HepG2 (cell line): ENCODE data around the gene M1AP. TPM values are rescaled to one million over a fixed set of nuclear protein-coding genes. Genes with fewer than 3 reads are reported as not detected.

ENCODE experiments used
- ATAC-seq: fragments of 200-7000 bp; cut with Tn5 transposase; 3 replicates; pipeline ENCODE4 v1.9.1; 2020; ENCODE audit warnings: mild to moderate bottlenecking, moderate library complexity
- BruUV-seq: library from RNA; stranded (reverse); fragments of 400-500 nt; replicated peaks from 2 replicates; lab custom pipeline; 2021; lab: Mats Ljungman, UMichigan
- CTCF ChIA-PET: fragments of 300-600 bp; formaldehyde crosslinking; extraction: SDS; loops from one replicate; lab custom pipeline; 2021; ENCODE audit warnings: low total read pairs, inconsistent platforms, low intra/inter-chr PET ratio; lab: Yijun Ruan, JAX
- POLR2A ChIA-PET: fragments of 350-600 bp; sonication (Branson Sonifier 250); formaldehyde crosslinking; loops from one replicate; lab custom pipeline; 2020; ENCODE audit warnings: antibody characterized with exemption, inconsistent platforms; lab: Yijun Ruan, JAX
- DNase-seq: peaks from one replicate; pipeline ENCODE4 v3.0.0-alpha.2; 2015; ENCODE audit warnings: low spot score
- FAIRE-seq: peaks from 3 replicates; lab custom pipeline; 2011; peaks lifted over from hg19 to GRCh38; lab: Jason Lieb, UNC
- H2AFZ ChIP-seq: one replicate; pipeline ENCODE4 v1.6.1; 2011; ENCODE audit warnings: low read length, inconsistent platforms
- H3K27ac ChIP-seq: fragments of 300-600 bp; 3 replicates; pipeline ENCODE4 v1.8.0; 2011; ENCODE audit warnings: mixed run types, mild to moderate bottlenecking, mixed read lengths, low read length, inconsistent platforms; ENCODE audit not compliant: insufficient read depth; ENCODE audit errors: extremely low read length
- H3K27me3 ChIP-seq, 2 experiments: fragments of 200-600 bp in 1 of 2; 2 replicates in 1 of 2; 3 replicates in 1 of 2; pipeline versions ENCODE4 v1.6.0 to v1.8.0; 2011; ENCODE audit warnings: low read length in 2 of 2, mild to moderate bottlenecking in 2 of 2, moderate library complexity in 2 of 2, inconsistent platforms in 1 of 2; ENCODE audit not compliant: insufficient read depth in 2 of 2, control insufficient read depth in 1 of 2
- H3K36me3 ChIP-seq, 2 experiments: fragments of 200-600 bp in 1 of 2; replicated peaks in 1 of 2; 2 replicates in 1 of 2; 3 replicates in 1 of 2; pipeline versions ENCODE4 v1.5.1 to v1.8.0; 2011; ENCODE audit warnings: low read length in 2 of 2, inconsistent platforms in 1 of 2; ENCODE audit not compliant: insufficient read depth in 2 of 2, control insufficient read depth in 1 of 2
- H3K4me1 ChIP-seq: 2 replicates; pipeline ENCODE4 v1.5.1; 2012; ENCODE audit warnings: low read length, inconsistent platforms; ENCODE audit not compliant: insufficient read depth
- H3K4me2 ChIP-seq: 2 replicates; pipeline ENCODE4 v1.6.0; 2011; ENCODE audit warnings: low read depth, low read length, inconsistent platforms
- H3K4me3 ChIP-seq, 3 experiments: fragments of 200-600 bp in 1 of 3; sonication (generic), shearing (Covaris generic) in 1 of 3; replicated peaks in 1 of 3; 2 replicates each; pipeline ENCODE4 v1.5.1; 2011 to 2016; ENCODE audit warnings: low read length in 3 of 3, inconsistent platforms in 2 of 3, low read depth in 2 of 3, mild to moderate bottlenecking in 2 of 3, control low read depth in 1 of 3, mixed read lengths in 1 of 3; ENCODE audit not compliant: insufficient read depth in 1 of 3
- H3K79me2 ChIP-seq: one replicate; pipeline ENCODE4 v1.6.1; 2011; ENCODE audit warnings: low read length, inconsistent platforms; ENCODE audit not compliant: insufficient read depth
- H3K9ac ChIP-seq: 2 replicates; pipeline ENCODE4 v1.6.0; 2011; ENCODE audit warnings: mild to moderate bottlenecking, low read depth, low read length, inconsistent platforms; ENCODE audit not compliant: insufficient read depth
- H3K9me3 ChIP-seq: 2 replicates; pipeline ENCODE4 v1.5.1; 2012; ENCODE audit warnings: mild to moderate bottlenecking, low read length
- H4K20me1 ChIP-seq: 2 replicates; pipeline ENCODE4 v1.6.0; 2011; ENCODE audit warnings: inconsistent platforms, mild to moderate bottlenecking, low read length, moderate library complexity; ENCODE audit not compliant: insufficient read depth
- CREB1 ChIP-seq, 2 experiments: fragments of 450-650 bp in 1 of 2; IDR thresholded peaks; 2 replicates each; pipeline ENCODE4 v1.6.1; 2016 to 2017; ENCODE audit warnings: control low read depth in 1 of 2, mild to moderate bottlenecking in 1 of 2, missing compliant biosample characterization in 1 of 2, missing genetic modification characterization in 1 of 2
- MAFF ChIP-seq: IDR thresholded peaks from 2 replicates; pipeline ENCODE4 v1.6.1; 2011; ENCODE audit warnings: low read depth, low read length, improper control_type of control experiment
- MAFK ChIP-seq, 2 experiments: IDR thresholded peaks in 1 of 2; conservative IDR thresholded peaks in 1 of 2; 2 replicates each; pipeline ENCODE4 v1.6.1; 2011; ENCODE audit warnings: improper control_type of control experiment in 2 of 2, low read length in 2 of 2
- ZNF512 ChIP-seq: sonication (generic); formaldehyde crosslinking; IDR thresholded peaks from 2 replicates; pipeline ENCODE4 v1.4.0; 2020; ENCODE audit warnings: mild to moderate bottlenecking, missing genetic modification reagents
- WGBS: methylation state at CpG from one replicate; pipeline ENCODE4 v1.1.6; 2017; ENCODE audit warnings: low lambda C conversion rate; 5-methylcytosine and 5-hydroxymethylcytosine counted together
- in situ Hi-C: cut with HindIII; loops from 2 replicates; pipeline ENCODE4 v1.10.0; 2017; ENCODE audit warnings: low pct_unique_long_range_greater_than_20kb; ENCODE audit not compliant: extremely low pct_ligation_motif_present
- intact Hi-C: fragments of 100-400 bp; cut with micrococcal nuclease; formaldehyde crosslinking; loops from one replicate; pipeline ENCODE4 v1.10.0; 2022; ENCODE audit not compliant: unreplicated experiment
- polyA plus RNA-seq, 8 experiments: library from polyadenylated mRNA; depleted of rRNA in 3 of 8; stranded (reverse) in 7 of 8; unstranded in 1 of 8; fragments of >200 nt; fragmentation: Illumina TruSeq in 4 of 8; extraction: Trizol in 4 of 8; gene quantifications; 2 replicates each; pipeline versions ENCODE4 v1.2.1 to v1.2.3, GENCODE V29; 2011 to 2016; ENCODE audit warnings: low read depth in 4 of 8, missing spikeins in 1 of 8, mixed read lengths in 1 of 8; ENCODE audit not compliant: insufficient read depth in 1 of 8
- total RNA-seq, 5 experiments: library from RNA; depleted of rRNA; stranded (reverse); fragments of >200 nt; fragmentation: Illumina TruSeq; extraction: Trizol; gene quantifications; 2 replicates each; pipeline ENCODE4 v1.2.3, GENCODE V29; 2016; ENCODE audit warnings: low read depth in 1 of 5

The M1AP gene
- total and polyA plus RNA-seq, 2 of the 13 experiments (the other 11 are each of a cell fraction or from before 2014, with no cell fraction given), result not detected

DNA sequence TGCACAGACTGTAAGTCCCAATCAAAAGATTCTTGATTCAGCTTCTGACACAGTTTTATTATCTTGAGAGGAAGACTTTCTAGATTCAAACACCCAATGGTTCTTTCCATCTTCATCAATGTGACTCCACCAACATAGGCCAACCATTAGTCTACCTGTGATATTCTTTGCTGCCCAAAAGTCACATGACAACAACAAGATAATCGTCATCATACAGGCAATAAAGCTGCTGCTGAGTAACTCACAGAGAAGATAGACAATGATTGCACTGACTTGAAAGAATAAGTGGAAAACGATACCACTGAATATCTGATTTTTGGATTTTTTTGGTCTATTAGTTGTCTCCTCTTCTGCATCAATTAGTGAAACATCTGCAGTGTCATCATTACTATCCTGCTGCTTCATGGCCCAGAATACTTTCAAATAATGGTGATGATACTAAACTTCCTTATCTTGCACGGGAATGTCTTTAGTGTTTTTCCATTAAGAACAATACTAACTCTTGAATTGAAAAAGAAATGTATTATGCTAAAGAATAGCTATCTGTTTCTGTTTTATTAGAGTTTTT lies 19.5 kb downstream of the M1AP start:
- no peak overlapping the region for H3K4me3 ChIP-seq
- ATAC-seq (no peak), DNase-seq (no peak), FAIRE-seq (no peak)
- no peaks in the 10 kb centered on the region for H3K36me3 ChIP-seq
- no peaks in the 10 kb centered on the region for H3K4me1 ChIP-seq
- H3K79me2 ChIP-seq, result no peaks in the 10 kb centered on the region
- in situ Hi-C loops (no loop called here), intact Hi-C loops (no loop called here)
- H3K9me3 ChIP-seq, result no peaks in the 10 kb centered on the region
- no peak overlapping the region for H3K27ac ChIP-seq
- TF ChIP-seq CREB1 (IDR thresholded peaks at IDR 0.05) (0 out of 2 replicates have a peak, but pooled peaks have one; percentile 32), CREB1 (CRISPR knock-in tag; IDR thresholded peaks at IDR 0.05) (no peak), ZNF512 (no peak), MAFK (conservative IDR thresholded peaks at IDR 0.05 in 1 of 2, IDR thresholded peaks at IDR 0.05 in 1 of 2; ENCODE audit: low read length in 2 of 2) (0 out of 4 replicates have a peak, but pooled peaks of 1 of the 2 experiments have one; percentile 14), MAFF (0 out of 2 replicates have a peak, but pooled peaks have one; percentile 10)
- no peak overlapping the region for H2AFZ ChIP-seq
- 7% methylated on average over 3 of the region's 3 CpGs for WGBS
- ChIA-PET POLR2A (no interaction called here), CTCF (no interaction called here)
- H3K4me2 ChIP-seq, result no peak overlapping the region
- H3K27me3 ChIP-seq, result peaks cover 0 to 5% of the 10 kb centered on the region in 2 experiments; a peak in 1 of 5 replicates
- BruUV-seq, result no TSS peak
- no peaks in the 10 kb centered on the region for H4K20me1 ChIP-seq
- no peak overlapping the region for H3K9ac ChIP-seq
